HG02870 (cell line): Measurements from ENCODE around the gene TSPAN1.

ENCODE experiments used
- ATAC-seq: cut with Tn5 transposase; IDR thresholded peaks from one replicate; pipeline ENCODE4 v1.9.1; 2021; ENCODE audit warnings: mild to moderate bottlenecking, moderate library complexity; ENCODE audit not compliant: unreplicated experiment

The TSPAN1 gene

GRCh38 chr1:46159516-46159915 lies 15.4 kb upstream of the TSPAN1 start:
- no peak for ATAC-seq

- ATAC-seq: no peak
Observed at GRCh38 chr1:46160212-46160611, 14.7 kb upstream of the TSPAN1 start.

DNA sequence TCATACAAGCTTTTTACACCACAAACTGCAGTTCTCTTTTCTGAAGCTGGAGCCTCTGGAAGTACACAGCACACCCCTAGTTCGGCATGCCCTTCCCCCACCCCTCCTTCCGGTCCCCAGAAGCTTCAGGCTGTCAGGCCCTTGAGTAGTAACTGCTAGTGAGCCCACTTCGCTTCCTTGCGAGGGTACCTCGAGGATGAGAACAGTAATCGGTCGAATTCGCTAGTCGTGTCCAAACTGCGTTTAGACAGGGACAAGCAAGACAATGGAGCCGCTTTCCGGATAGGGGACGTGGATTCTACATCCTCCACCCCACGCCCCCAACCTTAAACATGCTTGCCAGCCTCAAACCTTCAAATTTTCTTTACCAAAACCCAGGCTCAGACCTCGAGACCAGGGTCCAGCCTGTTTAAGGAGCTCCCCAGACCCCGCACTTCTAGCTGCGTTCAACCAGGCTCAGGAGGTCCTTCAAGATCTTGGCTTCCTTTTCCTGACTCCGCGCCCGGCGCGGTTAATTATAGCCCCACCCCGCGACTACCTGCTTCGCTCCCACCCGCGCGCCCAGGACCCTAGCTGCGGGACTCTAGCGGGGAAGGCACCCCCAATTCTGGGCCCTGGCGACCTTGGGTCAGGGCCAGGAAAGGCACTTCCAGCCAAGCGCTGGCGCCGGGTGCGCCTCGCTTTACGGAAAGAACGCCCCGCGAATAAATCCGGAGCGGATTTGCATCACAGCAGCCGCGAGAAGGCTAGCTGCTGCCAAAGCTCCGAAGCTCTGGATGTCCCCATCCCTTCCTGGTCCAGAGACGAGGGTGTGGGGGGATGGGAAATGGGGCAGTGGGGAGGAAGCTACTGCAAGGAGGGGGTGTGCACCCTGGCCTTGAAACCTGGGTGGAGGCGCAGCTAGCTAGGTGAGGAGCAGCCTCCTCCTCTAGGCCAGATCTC lies 8.1 kb upstream of the TSPAN1 start:
- ATAC-seq: no peak

DNA sequence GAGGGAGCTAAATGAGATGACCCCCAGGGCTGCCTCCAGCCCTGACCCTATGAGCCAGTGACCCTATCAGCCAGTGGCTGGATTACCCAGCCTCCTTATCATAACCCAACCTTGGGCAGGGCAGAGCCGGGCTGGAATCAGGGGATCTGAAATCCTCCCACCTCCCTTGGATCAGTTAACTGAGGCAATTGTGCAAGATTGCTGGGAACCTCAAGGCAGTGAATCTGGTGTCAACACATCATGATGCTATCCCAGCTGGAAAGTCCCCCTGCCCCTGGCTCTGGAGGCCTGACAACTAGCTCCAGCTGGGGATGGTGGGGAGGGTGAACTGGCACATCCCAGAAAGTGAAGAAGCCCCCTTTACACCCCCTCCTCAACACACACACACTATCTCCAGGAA lies 6.4 kb upstream of the TSPAN1 start:
- no peak for ATAC-seq

DNA sequence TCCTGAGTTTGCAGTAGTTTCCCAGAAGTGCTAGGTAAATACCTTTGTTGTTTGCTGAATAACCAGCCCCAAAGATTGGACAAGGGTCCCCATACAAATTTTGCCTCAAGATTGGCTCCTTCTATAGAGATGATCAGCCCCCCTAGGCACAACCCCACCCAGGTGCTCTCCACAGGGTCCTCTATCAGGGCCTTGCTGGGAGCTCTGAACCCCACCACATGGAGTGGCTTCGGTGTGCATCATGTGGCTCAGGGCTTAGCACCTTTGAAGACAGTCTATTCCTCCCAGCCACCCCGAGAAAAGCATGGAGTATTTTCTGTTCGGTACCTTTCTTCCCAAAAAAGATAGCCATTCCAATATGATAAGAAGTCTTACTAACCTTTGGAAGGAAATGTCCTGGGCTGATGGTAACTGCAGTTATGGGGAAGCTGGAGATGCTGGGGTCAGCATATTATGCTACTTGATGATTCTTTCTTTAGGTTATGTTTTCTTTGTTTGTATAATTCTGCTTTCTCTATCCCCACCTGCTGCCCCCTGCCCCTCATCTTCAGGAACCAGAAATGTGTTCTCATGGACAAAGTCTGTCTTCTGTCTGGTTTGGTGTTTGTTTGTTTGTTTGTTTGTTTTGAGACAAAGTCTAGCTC lies 5.0 kb upstream of the TSPAN1 start:
- ATAC-seq: no peak

- no peak for ATAC-seq
Observed at GRCh38 chr1:46171351-46171750, 3.5 kb upstream of the TSPAN1 start.

DNA sequence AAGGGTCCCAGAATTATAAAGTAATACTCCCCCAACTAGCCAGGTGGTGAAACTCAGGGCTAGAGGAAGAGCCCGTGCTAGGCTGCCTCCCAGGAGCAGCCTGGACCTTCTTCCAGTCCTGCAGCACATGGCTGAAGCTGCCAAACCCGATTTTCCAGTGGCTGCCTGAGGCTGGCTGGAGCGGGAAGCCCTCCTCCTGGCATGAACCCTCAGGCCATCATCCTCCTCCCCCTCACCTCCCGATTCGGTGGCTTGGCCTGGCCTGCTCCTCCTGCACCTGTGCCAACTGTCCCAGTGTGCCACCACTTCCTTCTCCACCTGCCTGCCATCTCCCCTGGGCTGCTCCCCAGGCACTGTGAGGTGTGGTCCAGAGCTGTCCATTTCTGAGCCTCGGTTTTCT lies 3.0 kb upstream of the TSPAN1 start:
- no peak for ATAC-seq

- no peak for ATAC-seq
Observed at GRCh38 chr1:46172321-46172720, 2.6 kb upstream of the TSPAN1 start.

DNA sequence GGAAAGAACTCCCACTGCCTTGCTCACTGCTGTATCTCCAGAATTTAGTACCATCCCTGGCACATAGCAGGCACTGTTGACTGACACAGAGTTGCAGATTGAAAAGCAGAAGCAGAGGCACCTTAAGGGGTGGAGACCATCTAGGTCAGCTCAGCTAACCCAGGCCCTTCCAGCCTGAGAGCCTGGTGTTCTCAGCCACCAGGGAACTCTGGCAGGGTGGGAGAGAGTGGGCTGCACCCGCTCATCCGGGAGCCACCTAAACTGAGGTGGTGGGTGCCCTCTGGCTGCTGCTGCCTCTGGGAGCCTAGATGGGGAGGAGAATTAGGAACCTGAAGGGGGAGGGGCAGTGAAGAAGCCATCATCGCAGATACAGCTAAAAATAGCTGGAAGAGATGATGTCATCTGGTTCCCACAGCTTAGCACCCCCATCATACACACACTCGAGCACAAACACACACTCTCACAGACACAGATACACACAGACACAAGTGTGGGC lies 1.5 kb upstream of the TSPAN1 start:
- no peak for ATAC-seq

DNA sequence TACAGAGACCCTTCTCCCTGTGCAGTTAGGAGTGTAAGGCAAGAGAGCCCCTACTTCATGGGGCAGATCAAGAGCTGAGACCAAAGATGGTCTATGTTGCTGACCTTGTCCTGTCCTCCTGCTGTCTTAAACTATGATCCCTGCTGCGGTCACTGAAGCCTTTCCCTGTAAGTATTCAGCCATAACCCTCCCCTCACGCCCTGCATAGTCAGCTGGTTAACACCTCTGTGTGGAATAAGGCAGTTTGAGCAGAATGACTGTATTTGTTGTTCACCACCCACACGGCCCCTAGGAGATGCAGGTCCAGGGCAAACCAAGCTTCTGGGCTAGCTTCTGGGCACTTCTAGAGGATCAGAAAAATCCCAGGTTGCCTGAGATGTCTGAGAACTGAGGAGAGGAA lies 356 bp downstream of the TSPAN1 start:
- ATAC-seq: no peak

GRCh38 chr1:46176211-46176865 lies 1.5 kb downstream of the TSPAN1 start, which contains the start of gene P3R3URF:
Gene P3R3URF, minus strand, starts transcription at chr1:46176488. Its CDS starts 17 bp downstream, at chr1:46176471.
- ATAC-seq: no peak

- no peak for ATAC-seq
Observed at GRCh38 chr1:46179138-46180081, 4.5 kb downstream of the TSPAN1 start.

GRCh38 chr1:46180082-46180616 lies 5.3 kb downstream of the TSPAN1 start:
- no peak for ATAC-seq

- no peak for ATAC-seq
Observed at GRCh38 chr1:46181343-46182260, 6.7 kb downstream of the TSPAN1 start.

GRCh38 chr1:46183079-46183847 lies 8.4 kb downstream of the TSPAN1 start:
- ATAC-seq: no peak

DNA sequence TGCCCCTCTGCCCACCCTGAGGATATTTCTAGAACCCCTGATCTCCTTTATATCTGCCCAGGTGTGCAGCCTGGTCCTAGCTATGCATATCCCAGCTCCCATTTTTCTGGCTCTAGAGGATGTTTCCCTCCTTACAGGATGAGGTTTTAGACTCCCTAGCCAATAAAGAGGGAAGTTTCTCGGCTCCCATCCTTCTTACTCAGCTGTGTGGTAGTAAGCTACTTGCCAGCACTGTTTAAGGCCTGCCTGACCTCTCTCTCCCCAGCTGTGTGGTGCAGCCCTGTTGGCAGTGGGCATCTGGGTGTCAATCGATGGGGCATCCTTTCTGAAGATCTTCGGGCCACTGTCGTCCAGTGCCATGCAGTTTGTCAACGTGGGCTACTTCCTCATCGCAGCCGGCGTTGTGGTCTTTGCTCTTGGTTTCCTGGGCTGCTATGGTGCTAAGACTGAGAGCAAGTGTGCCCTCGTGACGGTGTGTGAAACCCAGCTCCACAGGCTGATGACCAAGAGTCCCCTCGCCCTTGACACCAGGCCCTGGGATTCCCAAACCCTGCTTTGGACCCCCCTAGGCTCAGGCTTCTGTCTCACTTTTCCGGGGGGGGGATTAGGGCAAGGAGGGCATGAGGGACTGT lies 9.2 kb downstream of the TSPAN1 start:
- no peak for ATAC-seq

GRCh38 chr1:46184920-46185658 lies 10.2 kb downstream of the TSPAN1 start:
- no peak for ATAC-seq
